Activated CD4-positive, alpha-beta T cell treated with anti-CD3 and anti-CD28 coated beads, Interleukin-2, amount 50 U/mL, for 48 hours (primary cell): ENCODE measurements around the gene ROBO1.

Experiments
- DNase-seq, 2 experiments: peaks; one replicate each; pipeline ENCODE4 v3.0.0-alpha.2; 2020

ROBO1 gene

DNA sequence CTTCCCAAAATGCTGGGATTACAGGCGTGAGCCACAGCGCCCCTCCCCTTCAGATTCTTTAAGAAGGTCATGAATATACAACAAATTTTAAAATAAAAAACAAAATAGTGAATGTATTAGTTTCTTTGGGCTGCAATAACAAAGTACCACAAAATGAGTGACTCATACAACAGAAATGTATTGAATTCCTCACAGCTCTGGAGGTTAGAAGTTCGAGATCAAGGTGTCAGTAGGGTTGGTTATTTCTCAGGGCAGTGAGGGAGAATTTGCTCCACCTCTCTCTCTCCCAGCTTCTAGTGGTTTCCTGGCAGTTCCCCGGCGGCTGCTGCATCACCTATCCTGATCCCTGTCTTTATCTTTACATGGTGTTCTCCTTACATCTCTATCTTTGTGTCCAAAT, 804.0 kb downstream of the ROBO1 start:
- no peak for DNase-seq

DNA sequence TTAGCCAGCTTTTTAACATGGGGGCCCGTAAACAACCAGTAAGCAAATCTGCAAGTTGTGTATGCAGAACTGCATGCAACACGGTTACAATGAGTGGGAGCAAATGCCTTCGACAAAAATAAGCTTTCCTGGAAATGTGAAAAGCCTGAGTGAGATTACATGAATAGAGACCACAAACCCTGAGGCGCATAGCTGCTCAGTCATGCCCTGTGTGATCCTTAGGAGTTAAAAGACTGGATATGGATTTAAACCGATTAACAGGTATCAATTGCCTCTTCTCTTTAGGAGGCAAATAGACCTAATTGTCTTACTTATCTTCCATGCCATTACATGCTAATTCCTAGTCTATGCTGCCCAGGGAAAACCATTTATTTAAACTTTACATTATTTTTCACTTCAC, 810.3 kb downstream of the ROBO1 start:
- DNase-seq = no peak

DNA sequence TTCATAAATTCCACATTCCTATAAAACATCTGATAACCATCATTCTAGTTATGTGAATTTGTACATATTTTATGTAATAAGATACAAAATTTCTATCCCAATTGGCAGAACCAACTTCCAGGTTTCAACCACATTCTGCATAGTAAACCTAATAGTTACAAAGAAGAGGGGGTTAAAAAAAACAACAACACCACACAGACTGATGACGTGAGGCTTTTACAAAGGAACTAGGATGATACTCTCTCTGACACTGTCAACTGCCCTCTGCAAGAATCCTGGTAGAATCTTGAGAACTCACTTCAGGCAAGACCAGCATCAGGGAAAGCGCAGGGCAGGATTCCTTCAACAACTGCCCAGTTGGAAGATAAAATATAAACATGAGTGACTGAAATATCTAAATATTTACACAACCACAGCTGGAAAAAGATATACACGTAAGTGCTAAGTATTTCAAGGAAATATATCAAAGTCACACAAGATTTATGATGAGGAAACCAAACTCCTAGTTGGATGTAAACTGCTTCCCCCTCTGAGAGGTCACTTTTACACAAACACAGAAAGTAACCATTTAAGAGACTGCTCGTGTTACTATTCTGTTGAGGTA, 816.4 kb downstream of the ROBO1 start:
- no peak for DNase-seq

DNA sequence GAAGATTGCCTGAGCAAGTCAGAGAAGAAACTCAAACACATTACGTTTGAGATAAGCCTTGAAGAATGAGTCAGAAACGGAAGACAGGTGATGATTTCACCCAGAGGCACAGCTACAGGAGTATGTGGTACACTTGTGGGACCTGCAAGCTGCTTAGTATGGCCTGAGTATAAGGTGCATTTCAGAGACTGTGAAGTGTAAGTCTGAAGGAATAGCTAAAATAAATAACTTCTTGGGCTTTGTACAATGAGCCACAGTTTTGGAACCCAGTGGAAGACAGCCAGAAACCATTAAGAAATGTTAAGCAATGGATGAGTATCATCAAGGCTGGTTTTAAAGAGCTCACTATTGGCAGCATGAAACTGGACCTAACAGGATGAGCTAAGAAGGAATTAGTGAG, 826.2 kb downstream of the ROBO1 start:
- DNase-seq = no peak

DNA sequence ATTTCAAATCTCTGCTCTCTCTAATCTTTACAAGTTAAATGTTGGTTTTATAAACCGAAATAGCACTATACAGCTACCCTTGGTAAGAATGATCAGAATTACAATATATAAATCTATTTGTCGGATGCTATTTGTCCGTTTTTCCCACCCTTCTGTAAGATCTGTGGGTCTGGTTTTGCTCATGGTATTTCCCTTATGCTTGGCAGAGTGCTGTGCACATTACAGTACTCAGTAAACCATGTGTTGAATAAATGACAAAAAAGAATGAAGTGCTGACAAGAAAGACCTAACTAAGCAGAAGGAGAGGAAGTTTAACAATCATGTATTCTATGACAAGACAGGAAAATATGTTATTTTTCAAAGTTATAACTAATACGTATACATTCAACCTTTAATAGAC, 827.2 kb downstream of the ROBO1 start:
- no peak for DNase-seq

DNA sequence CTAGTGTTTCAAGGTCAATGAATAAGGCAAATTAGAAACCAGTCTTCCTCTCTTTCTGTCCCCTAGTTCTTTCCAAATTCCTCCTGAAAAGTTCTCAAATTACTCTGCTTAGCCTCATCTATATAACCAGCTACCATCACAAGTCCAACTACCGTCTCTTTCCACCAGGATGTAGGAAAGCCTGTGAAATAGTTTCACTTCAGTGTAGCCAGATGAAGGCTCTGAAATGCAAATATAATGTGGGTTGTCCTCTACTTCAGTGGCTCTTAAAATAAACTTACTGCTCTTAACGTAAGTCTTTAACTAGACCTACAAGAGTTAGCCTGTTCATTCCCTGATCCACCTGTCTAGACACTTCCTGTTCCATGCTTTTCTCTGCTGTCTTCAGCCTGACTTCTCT, 827.7 kb downstream of the ROBO1 start:
- DNase-seq = no peak

DNA sequence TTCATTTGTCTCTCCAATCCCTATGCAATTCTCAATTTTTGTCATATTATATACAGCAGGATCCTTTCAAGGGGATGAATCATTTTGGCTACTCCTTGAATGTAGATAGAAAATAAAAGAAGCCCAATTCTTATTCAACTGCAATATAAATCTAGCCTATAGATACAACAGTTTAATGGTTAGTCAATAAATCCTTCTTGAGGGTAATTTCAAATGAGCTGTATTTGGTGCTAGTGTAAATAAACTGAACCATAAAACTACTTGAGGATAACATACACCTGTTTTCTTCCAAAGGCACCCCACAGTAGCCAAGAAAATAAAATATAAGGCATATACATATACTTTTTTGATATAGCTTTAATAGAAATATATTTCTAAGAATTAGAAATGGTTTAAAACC, 830.3 kb downstream of the ROBO1 start:
- no peak for DNase-seq

DNA sequence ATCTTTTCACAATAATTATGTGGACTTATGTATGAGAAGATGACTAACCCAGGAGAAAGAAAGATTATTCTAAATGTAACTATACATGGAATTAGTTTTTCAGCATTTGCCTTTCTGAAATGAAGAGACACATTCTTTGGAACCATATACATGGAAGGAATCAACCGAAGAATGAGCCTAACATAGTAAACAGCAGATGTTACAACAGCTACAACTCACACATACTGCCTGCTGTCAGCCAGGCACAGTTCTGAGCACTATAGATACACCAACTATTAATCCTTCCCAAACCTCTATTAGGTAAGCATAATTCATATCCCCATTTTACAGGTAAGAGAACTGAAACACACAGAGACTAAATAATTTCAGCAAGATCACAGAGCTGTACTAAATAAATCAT, 840.0 kb downstream of the ROBO1 start:
- no peak for DNase-seq

DNA sequence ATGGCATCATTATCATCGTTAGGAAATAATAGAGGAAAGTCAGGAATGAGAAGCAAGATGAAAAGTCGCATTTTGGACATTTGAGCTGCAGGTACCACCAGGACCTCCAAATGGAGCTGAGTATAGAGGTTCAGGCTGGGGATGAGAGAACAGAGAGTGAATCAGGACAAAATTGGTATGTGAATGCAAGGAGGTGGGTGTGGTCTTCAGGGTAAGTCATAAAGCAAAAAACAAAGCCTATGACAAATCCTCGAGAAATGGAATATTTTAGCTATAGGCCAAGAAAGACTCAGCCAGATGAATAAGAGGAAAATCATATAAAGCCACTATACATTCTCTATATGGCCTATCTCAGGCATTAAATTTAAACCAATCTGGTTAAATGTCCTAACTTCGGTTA, 841.3 kb downstream of the ROBO1 start:
- no peak for DNase-seq

DNA sequence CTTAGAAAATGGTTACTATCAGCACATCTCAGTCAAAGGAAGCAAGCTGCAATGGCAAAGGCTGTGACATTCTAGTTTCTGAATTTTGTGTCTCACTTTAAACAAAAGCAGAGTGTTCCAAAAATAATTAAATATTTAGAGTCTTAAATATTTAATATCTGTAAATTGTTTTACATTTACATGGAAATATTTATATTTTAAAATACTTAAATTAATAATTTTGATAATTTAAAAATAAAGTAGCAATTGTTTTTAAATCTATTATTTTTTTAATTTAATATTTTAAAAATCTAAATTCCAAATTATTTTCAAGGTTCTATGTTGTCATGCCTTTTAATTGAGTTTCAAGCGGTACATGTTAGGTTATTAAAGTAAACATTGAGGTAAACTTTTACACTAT, 843.1 kb downstream of the ROBO1 start:
- no peak for DNase-seq

DNA sequence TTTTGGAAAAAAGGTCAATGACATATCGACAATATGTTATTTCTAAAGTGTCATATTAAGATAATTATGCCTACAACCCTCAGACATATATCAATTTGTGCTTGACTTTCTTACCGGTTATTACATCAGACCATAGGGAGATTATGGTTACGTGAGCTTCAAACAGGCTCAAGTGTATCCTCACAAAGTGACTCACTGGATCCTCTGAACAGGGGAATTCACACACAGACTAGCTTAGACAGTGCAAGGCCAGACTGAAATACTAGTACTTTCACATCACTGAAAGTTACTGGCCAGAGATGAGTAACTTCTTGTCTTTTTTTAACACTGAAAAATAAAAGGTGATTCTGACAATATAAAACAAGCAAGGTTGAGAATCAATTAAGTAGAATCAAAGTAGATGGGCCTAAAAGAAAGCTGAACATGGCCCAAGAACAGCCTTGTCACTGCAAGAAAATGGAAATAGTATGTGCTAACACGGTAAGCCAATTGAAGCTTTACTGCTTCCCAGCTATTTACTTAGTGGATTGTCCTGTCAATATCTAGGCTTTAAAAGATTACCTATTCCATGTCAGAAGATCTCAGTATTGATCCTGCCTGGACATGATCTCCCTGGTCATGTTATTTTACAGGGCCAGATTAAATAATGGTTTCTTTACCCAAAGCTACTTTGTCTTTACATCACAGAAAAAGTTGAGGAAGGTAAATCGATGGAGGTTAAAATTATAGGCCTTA, 848.6 kb downstream of the ROBO1 start:
- DNase-seq = no peak

DNA sequence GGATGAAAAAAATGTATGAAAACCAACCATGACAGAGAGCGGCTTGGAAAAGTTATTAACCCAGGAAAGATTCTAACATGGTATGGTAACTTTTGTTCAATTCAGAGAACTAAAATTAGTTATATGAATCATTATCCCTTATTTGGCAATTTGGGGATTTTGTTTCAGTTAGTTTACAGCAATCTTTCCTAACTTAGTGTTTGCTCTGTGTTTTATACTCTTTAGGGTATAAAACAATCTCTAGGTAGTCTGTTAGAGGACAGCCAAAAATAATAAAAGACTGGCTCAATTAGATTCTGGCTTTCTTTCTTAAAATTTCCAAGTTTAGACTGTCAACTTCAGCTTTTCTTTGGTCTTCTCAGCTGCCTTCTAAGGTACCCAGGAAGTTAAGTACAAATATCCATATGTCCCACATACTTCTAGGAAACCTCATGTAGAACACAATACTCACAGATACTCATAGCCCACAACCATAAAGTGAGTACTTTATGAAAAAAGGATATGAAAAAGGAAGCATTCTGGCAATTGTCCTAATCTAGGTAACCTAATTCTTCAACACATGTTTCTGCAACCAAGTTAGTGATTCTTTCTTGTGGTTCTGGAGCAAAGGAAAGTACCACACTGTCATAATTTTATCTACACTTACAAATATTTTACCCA, 849.3 kb downstream of the ROBO1 start:
- no peak for DNase-seq

DNA sequence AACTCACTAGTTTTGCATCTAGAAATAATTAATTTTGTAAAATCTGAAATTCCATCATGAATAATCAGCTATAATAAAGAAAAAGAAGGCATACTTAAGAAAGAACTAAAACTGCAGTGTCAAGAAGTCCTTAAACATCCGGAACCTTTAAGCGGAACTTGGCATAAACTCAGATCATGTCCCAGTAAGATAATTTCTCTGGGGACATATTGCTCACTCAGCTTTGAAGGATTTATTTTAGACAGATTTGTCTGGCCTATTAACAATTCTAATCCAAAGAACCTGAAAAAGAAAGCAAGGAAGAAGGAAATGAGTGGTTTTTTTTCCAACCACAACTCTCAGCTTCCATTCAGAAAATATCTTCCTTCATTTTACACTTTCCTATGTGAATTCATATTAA, 850.3 kb downstream of the ROBO1 start:
- DNase-seq = no peak

DNA sequence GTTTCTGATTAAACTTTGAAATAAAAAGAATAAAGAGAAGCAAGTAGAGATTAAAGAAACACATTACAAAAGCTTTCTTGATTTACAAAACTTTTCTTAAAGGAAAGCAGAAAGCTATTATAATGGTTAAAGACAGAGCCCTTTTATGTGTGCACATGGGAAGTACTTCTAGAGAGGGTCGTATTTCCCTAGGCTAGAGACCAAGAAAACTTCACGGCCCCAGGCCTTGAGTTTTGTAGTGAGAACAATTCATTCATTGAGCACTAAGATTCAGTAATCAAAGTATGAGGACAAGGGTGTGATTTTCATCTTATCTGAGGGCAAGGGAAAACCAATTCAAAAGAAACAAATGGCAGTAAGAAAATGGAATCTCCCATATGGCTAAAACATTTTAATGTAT, 854.1 kb downstream of the ROBO1 start:
- DNase-seq = no peak

DNA sequence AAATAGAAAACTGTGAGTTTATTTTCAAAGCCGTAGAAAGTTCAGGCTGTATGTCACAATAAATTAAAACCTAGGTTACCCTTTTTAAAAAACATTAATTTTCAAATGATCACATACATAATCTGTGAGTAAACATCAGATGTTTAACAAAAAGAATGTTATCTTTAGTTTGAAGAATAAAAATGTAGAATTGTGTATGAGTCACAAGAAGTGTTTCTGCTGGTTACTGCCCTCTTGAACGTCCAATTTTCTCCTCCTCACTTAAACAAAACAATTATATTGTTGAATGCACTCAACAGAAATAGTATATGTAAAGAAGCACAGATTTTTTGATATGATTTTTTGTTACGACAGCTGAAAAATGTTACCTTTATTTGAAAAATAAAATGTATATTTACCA, 855.1 kb downstream of the ROBO1 start:
- no peak for DNase-seq

DNA sequence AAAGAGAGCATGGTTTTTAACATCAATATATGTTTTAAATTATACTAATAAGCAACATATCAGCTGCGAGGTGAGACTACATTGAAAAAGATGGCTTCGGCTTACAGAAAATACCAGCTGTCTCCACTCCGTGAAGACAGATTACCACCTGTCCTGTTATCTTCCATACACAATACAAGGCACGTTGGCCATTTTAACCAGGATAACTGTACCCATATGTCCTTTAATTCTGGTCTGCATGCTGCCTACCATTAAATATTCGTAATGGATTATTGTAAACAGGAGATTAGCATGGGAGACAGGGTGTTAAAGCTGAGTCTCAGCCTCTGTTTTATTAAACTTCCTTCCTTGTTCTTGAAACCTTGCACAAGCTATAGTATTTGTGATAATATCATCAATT, 855.5 kb downstream of the ROBO1 start:
- no peak for DNase-seq

DNA sequence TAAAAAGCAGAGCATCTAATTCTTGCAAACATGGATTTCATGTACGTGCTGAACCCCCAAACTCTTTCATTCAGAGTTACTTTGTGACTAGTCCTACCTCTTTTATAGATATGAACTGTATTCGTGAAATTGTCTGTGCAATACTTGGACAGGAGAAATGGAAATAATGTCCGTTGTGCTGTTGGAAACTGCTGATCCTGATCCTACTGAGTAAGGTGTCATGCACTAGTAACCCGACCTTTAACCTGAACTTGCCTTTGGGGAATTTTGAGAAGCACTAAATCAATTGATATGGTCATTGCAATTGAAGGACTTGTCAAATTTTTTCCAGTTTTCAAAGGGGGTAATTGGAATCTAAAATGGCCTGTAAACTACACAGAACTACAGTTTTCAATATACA, 856.4 kb downstream of the ROBO1 start:
- no peak for DNase-seq

DNA sequence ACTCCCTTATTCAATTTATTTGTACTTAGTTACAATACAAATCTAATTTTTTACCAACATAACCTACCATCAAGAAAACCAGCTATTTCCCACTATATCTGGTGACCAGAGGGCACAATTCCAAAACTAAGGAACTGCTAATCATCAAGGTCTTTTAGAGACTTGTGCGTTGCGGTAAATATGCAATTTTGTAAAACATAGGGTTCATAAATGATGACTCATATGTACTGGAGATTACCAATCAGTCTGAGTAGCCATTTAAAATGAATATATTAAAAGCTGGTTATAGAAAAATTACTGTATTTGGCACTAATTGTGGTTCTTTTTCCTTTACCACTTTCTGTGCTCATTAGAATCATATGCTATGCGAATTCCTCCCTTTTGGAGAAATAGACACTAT, 859.6 kb downstream of the ROBO1 start:
- DNase-seq = no peak

DNA sequence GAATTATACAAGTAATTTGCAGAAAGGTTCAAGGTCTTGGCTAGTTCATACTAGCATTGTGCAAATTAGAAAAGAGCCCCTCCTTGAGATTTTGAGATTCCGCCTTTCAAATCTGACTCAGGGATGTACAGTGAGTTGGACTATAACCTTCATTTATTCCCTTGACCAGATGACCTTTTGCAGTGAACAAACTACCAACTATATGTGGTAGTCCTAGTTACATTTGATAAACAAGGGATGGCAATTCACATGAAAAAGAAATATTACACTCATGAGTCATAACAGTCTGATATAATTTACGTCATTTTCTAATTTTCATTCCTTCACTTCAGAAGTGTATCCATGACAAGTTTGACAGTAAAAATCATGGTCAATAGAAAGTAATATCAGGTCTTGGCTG, 860.4 kb downstream of the ROBO1 start:
- no peak for DNase-seq

DNA sequence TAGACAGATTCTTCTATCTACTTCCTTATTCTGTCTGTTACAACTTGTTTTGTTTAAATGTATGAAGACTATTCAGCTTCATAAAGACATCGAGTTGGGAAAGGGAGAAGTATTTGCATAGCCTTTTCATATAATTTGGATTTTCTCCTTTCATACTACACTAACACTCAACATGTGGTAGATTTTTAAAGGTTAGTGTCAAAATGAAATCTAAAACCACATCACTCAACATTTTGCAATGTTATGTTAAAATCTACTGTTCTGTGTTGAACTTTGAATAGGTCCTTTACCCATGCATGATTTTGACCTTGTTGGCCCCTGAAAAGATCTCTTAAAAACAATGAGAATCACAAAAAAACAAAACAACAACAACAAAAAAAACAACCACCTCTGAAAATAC, 860.9 kb downstream of the ROBO1 start:
- no peak for DNase-seq

DNA sequence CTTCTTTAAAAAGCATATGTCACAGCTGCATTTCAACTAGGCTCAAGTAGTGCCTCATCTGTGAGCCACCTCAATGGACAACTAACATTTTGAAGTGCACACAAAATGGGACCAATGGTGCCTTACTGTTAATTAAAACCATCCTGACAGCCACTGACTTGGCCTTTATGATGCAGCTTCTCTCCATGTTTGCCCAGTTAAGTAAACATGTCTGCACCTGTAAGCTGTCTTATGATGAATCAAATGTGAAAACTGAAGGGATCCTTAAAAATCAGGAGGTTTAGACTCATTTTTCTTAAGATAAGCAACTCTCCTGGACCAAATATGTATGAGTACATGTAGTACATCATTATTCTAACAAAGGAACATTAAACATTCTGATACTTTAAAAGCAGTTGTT, 861.6 kb downstream of the ROBO1 start:
- DNase-seq = no peak

DNA sequence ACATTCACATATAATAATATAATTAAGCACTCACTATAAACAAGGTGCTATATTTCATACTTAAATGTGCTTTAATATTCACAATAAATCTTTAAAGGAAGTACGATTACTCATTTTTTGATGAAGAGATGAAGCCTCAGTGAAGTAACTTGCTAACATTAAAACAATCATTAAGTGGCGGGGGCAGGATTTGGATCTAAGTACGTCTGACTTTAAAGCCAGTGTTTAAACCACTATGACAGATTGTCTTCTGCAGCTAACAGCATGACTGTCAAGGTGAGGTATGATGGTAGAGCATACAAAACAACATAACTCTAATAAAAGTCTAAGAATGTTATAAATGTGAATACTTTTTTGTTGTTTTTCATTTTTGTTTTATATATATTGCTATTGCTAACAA, 862.1 kb downstream of the ROBO1 start:
- DNase-seq = no peak

DNA sequence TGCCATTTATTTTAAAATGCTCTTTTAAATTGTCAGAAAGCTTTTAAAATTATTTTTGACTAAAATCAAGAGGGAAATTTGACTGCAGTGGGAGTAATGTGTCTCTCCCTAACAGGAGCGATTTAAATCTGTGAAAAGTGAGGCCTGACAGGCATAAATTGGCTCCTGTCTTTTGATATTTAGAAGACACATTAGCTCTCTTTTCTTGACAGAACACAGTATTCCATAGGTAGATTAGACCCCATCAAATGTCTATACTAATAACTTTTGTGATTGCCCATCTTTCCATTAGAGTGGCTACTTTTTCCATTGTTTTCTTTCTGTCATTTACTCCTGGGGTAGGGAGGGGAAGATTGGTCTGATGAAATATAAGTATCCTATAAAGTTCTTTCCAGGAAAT, 866.3 kb downstream of the ROBO1 start:
- DNase-seq = no peak

DNA sequence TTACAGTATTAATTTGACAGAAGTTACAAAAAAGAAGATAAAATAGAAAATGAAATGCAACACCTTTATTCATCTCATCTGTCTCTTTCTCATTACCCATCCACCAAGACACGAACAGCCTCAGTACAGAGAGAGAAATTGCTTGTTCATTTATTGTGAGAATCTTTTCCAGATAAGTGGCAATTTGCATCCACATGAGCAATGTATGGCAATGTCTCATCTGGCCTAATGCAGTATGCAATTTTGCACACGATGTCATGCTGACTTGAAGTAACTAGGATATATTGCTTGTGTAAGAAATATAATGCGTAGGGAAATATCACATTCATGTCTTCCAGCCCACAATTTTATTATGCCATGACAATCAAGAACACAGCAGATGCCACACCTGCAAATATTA, 866.9 kb downstream of the ROBO1 start:
- DNase-seq = no peak

DNA sequence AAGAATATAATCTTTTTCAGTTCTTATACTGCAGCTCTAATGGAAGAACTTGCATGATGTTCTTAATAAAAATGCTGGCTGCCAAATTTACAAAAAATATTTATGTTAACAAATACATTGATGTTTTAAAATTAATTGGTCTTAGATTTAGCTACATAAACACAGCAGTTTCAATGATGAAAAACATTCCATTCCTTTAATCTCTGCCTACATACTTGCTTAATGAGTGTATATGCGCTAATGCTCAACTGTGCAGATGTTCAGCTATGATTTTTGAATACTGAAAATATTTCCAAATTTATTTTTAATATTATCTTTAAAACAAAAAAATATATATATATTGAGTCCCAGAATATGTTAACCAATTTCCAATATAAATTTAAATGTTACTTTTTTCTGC, 867.4 kb downstream of the ROBO1 start:
- no peak for DNase-seq
